Left lung (tissue), 14 donors: ENCODE results near the gene CNTN4. TPM values are rescaled to one million over a fixed set of nuclear protein-coding genes. Genes with fewer than 3 reads are reported as not detected.

Source experiments
- ATAC-seq: fragments of 200-7000 bp; cut with Tn5 transposase; one replicate; pipeline ENCODE4 v1.9.1; 2020; ENCODE audit warnings: moderate library complexity
- DNase-seq, 4 donors: peaks; one replicate each; pipeline ENCODE4 v3.0.0-alpha.2; 2013 to 2020
- H3K27ac ChIP-seq, 2 donors: fragments of 200-600 bp; sonication (generic) in 1 of 2; one replicate each; pipeline versions ENCODE4 v1.5.0 to v1.8.0; 2020 to 2021
- H3K27me3 ChIP-seq, 2 donors: fragments of 200-600 bp; sonication (generic) in 1 of 2; one replicate each; pipeline versions ENCODE4 v1.5.0 to v1.8.0; 2020 to 2021
- H3K36me3 ChIP-seq, 2 donors: fragments of 200-600 bp; sonication (generic) in 1 of 2; one replicate each; pipeline versions ENCODE4 v1.5.0 to v1.8.0; 2020 to 2021
- H3K4me1 ChIP-seq, 2 donors: fragments of 200-600 bp; one replicate each; pipeline ENCODE4 v1.8.0; 2021
- H3K4me3 ChIP-seq, 2 donors: fragments of 200-600 bp; sonication (generic) in 1 of 2; one replicate each; pipeline versions ENCODE4 v1.5.0 to v1.8.0; 2020 to 2021; ENCODE audit warnings: mild to moderate bottlenecking in 1 of 2
- H3K9me3 ChIP-seq, 2 donors: fragments of 200-600 bp; sonication (generic) in 1 of 2; one replicate each; pipeline versions ENCODE4 v1.5.0 to v1.8.0; 2020 to 2021
- intact Hi-C, 2 donors: fragments of 100-400 bp; cut with DNase I; formaldehyde crosslinking; loops; one replicate each; pipeline versions ENCODE4 v1.11.2 to v1.14.2; 2022
- long read RNA-seq, 12 donors: library from polyadenylated mRNA in 2 of 12; unstranded in 2 of 12; transcript quantifications; one replicate each; pipeline ENCODE4 v2.0.0 and lab custom pipeline, GENCODE V29; 2019 to 2026
- polyA plus RNA-seq, 6 donors: library from polyadenylated mRNA; unstranded; fragments of 120-200 nt; gene quantifications; one replicate each; pipeline ENCODE4 v1.2.1, GENCODE V29; 2013; ENCODE audit not compliant: insufficient read length in 6 of 6
- total RNA-seq, 2 donors: library from RNA; stranded (reverse); fragmentation: NEBNext Ultra II Directional; extraction: Animal tissue kit (Norgen Biotek cat#: 25700); gene quantifications; one replicate each; pipeline ENCODE4 v1.2.1, GENCODE V29; 2021
- TF ChIP-seq, protein P1 (sequence below), 2 donors: fragments of 200-600 bp; sonication (generic) in 1 of 2; IDR thresholded peaks; one replicate each; pipeline versions ENCODE4 v1.5.0 to v1.8.0; 2021; ENCODE audit warnings: antibody characterized with exemption in 2 of 2
- donor health status: DM: no; HTN: yes; CAD: no.
- donor health status: DM: no; HTN: no; CAD: no.

The CNTN4 gene
- 1 to 10 TPM; 5.9 to 7.6 TPM for total RNA-seq
- 10 to 100 TPM in 1 of 6 donors, 1 to 10 TPM in 5; 7.3 to 10.4 (median 8.7) TPM for polyA plus RNA-seq
- long read RNA-seq, donor 1, full-length matches to known transcripts, result 1 of 1 reads
- long read RNA-seq, donor 1, partial matches to known transcripts, result 0 of 1 reads
- long read RNA-seq, donor 1, other reads (novel, unspliced or antisense), result 0 of 1 reads
- long read RNA-seq, donor 2, partial matches to known transcripts, result 0 of 2 reads
- long read RNA-seq, donor 2, other reads (novel, unspliced or antisense), result 0 of 2 reads
- long read RNA-seq, donor 3, partial matches to known transcripts, result 0 of 1 reads
- long read RNA-seq, donor 3, other reads (novel, unspliced or antisense), result 0 of 1 reads
- long read RNA-seq, donor 4, result 0 reads
- long read RNA-seq, donor 5, result 0 reads
- long read RNA-seq, donor 6, full-length matches to known transcripts, result 1 of 1 reads
- long read RNA-seq, donor 6, partial matches to known transcripts, result 0 of 1 reads
- long read RNA-seq, donor 6, other reads (novel, unspliced or antisense), result 0 of 1 reads
- long read RNA-seq, donor 7, partial matches to known transcripts, result 0 of 2 reads
- long read RNA-seq, donor 7, other reads (novel, unspliced or antisense), result 0 of 2 reads
- long read RNA-seq, donor 8, full-length matches to known transcripts, result 2 of 2 reads
- long read RNA-seq, donor 8, partial matches to known transcripts, result 0 of 2 reads
- long read RNA-seq, donor 8, other reads (novel, unspliced or antisense), result 0 of 2 reads
- long read RNA-seq, donor 9, result 0 reads
- long read RNA-seq, donor 10, result 0 reads
- long read RNA-seq, donor 11, partial matches to known transcripts, result 0 of 3 reads
- long read RNA-seq, donor 11, other reads (novel, unspliced or antisense), result 0 of 3 reads
- long read RNA-seq, donor 12, partial matches to known transcripts, result 0 of 1 reads
- long read RNA-seq, donor 12, other reads (novel, unspliced or antisense), result 0 of 1 reads

- Histone ChIP-seq H3K4me1 (no peaks in the 10 kb centered on the region), H3K9me3 (no peaks in the 10 kb centered on the region), H3K36me3 (no peaks in the 10 kb centered on the region), H3K4me3 (peak within 1 kb of the TSS; percentile 33 to 45), H3K27ac (peak within 1 kb of the TSS in 1 of 2 donors; percentile 9), H3K27me3 (peaks cover 29 to 70% of the 10 kb centered on the region in 2 donors)
- ATAC-seq, result peak; percentile 93
- TF ChIP-seq, protein P1, sequence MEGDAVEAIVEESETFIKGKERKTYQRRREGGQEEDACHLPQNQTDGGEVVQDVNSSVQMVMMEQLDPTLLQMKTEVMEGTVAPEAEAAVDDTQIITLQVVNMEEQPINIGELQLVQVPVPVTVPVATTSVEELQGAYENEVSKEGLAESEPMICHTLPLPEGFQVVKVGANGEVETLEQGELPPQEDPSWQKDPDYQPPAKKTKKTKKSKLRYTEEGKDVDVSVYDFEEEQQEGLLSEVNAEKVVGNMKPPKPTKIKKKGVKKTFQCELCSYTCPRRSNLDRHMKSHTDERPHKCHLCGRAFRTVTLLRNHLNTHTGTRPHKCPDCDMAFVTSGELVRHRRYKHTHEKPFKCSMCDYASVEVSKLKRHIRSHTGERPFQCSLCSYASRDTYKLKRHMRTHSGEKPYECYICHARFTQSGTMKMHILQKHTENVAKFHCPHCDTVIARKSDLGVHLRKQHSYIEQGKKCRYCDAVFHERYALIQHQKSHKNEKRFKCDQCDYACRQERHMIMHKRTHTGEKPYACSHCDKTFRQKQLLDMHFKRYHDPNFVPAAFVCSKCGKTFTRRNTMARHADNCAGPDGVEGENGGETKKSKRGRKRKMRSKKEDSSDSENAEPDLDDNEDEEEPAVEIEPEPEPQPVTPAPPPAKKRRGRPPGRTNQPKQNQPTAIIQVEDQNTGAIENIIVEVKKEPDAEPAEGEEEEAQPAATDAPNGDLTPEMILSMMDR (IDR thresholded peaks at IDR 0.05), result peak in 1 of 2 donors; percentile 15
- intact Hi-C loops, result no loop called here
- DNase-seq, result peak; percentile 56 to 92 (median 82)
Measured at GRCh38 chr3:2098398-2099027, at the start of gene CNTN4. Gene CNTN4 (plus strand): TSS chr3:2098866.

DNA sequence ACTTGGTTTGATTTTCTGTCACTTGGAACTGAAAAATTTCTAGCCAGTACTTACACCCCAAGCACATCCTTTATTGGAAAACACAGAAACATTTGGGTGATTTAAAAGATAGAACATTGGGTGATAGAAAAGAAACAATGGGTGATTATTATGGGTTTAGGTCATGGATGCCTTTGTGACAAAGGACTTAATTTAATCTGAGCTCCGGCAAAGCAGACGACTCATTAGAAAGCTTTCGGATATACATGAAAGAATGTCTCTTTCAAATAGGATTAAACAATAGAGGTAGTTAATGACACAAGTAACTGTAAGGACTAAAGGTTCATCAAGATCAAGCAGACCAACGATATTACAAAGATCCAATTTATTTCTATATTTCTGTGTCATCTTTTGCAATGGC, 37.3 kb upstream of the CNTN4 start:
- TF ChIP-seq, protein P1 (IDR thresholded peaks at IDR 0.05), result no peak
- H3K9me3 ChIP-seq, result no peaks in the 10 kb centered on the region
- H3K27me3 ChIP-seq, result no peaks in the 10 kb centered on the region
- H3K4me3 ChIP-seq, result no peak overlapping the region
- H3K4me1 ChIP-seq, result no peaks in the 10 kb centered on the region
- intact Hi-C loops, result no loop called here
- H3K36me3 ChIP-seq, result no peaks in the 10 kb centered on the region
- no peak overlapping the region for H3K27ac ChIP-seq
- ATAC-seq (no peak), DNase-seq (no peak)

- H3K36me3 ChIP-seq, result no peaks in the 10 kb centered on the region
- no peak overlapping the region for H3K27ac ChIP-seq
- no peaks in the 10 kb centered on the region for H3K9me3 ChIP-seq
- TF ChIP-seq, protein P1 (IDR thresholded peaks at IDR 0.05), result no peak
- H3K4me3 ChIP-seq, result no peak overlapping the region
- H3K4me1 ChIP-seq, result no peaks in the 10 kb centered on the region
- no peak for DNase-seq
- no peaks in the 10 kb centered on the region for H3K27me3 ChIP-seq
- intact Hi-C loops, result no loop called here
- no peak for ATAC-seq
Measured at GRCh38 chr3:2071531-2071930, 27.1 kb upstream of the CNTN4 start.

GRCh38 chr3:2078821-2079220, 19.8 kb upstream of the CNTN4 start:
- no peaks in the 10 kb centered on the region for H3K27me3 ChIP-seq
- TF ChIP-seq, protein P1 (IDR thresholded peaks at IDR 0.05), result no peak
- no peak overlapping the region for H3K4me3 ChIP-seq
- DNase-seq (no peak), ATAC-seq (no peak)
- intact Hi-C loops, result no loop called here
- no peak overlapping the region for H3K27ac ChIP-seq
- H3K9me3 ChIP-seq, result peaks cover 0 to 8% of the 10 kb centered on the region in 2 donors
- H3K36me3 ChIP-seq, result no peaks in the 10 kb centered on the region
- H3K4me1 ChIP-seq, result no peaks in the 10 kb centered on the region
